GM18858 (cell line): ENCODE data around the gene CNNM1.
A peak's percentile ranks its signal among the peaks of the same experiment; 100 is the strongest.

ENCODE experiments used
- ATAC-seq: cut with Tn5 transposase; IDR thresholded peaks from one replicate; pipeline ENCODE4 v1.9.1; 2021; ENCODE audit not compliant: unreplicated experiment

CNNM1 gene

DNA sequence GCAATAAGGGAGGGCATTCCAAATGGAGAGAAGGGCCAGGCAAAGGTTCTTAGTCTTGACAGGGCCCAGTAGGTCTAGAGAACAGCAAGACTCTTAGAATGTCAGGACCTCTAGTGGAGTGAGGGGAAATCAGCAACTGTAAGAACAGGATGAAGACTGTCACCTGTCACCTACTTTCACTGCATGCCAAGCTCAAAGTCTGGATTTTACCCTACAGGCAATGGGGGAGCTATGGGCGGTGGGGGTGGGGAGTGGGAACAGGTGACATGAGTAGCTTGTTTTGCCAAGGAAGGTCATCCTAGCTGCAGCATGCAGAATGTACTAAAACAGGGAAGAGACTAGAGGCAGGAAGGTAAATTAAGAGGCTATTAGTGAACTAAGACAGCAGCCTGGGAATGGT, 82.9 kb downstream of the CNNM1 start:
- ATAC-seq = no peak

DNA sequence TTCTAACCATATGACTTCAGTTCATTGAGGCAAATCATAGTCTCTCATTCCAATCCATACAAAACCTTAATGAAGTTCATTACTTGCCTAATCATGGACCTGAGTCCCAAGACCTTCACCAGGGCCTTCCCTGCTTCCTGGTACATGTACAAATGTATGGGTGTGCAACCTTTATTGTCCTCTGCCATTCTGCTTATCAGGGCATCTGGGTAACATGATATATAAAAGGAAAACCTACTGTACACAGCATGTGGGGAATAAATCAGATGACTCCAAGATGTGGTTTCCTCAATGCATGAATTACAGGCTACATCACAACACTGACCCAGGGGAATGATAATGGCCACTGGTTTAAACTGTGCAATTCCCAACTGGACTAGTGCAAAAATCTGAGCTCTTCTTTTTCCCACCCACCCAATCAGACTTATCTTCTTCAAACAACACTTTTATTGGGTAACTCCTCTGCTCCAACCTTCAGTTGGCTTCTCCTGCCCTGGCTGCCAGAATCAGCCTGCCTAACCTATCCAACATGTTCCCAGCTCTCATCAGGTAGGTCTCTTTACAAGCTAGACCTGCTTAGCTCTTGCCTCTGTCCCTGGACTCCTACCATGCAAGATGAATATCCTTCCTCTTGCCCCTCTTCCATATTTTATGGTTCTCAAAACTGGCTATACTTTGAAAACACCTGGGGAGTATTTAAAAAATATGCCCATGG, 89.9 kb downstream of the CNNM1 start:
- ATAC-seq = no peak

DNA sequence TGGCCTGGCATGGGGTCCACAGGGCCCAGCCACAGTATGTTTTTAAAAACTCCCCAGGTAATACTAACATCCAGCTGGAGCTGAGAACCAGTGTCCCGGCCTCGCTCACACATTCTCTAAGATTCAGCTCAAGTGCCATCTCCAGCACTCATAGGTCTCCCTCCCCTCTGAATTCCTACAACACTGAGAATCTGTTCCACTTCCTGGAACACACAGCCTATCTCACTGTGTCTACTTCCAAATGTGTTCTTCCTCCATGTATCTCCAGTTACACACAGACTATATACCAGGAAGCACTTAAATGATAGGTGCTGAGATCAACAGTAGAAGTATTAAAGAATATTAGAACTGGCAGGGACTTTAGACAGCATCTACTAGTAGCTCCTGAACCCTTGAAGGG, 90.5 kb downstream of the CNNM1 start:
- no peak for ATAC-seq

DNA sequence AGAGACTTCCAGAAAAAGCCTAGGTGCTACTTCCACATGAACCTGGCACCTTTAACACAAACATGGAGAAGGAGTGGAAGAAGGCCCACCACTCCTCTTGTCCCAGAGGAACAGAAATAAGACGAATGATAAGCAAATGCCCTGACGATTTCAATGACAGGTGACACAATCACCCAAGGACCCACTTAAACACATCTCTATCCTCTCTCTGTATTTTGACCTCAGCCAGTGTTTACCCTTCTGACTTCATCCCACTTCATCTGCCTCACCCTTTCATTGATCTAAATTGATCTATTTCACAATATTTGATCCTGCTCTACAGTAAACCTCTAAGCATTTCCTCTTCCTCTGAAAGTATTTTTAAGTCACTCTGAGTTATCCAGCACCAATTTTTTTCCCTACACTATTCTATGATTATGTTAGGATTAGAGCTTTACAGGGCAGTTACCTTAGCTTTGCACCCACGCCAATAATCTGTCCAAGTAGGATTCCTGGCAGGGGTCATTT, 92.1 kb downstream of the CNNM1 start:
- no peak for ATAC-seq

DNA sequence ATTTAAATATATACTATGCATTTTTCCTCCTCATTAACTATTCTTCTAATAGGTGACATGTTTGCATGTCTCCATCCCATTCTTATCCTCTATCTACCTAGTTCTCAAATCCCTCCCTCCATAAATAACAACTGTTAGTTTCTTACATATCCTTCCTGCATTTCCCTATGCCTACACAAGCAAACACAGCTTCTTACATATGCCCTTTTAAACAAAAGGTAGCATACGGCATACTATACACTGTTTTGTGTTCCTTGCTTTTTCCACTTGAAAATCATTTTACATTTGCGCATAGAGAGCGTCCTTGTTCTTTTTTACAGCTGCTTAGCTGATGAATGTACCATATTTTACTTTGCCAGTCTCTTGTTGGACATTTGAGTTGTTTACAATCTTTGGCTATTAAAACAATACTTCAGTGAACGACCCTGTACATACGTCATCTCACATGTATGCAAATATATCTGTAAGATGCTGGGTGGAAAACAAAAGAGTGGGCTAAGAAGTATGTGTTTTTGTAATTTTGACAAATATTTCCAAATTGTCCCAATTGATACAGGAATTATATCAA, 93.5 kb downstream of the CNNM1 start:
- no peak for ATAC-seq

DNA sequence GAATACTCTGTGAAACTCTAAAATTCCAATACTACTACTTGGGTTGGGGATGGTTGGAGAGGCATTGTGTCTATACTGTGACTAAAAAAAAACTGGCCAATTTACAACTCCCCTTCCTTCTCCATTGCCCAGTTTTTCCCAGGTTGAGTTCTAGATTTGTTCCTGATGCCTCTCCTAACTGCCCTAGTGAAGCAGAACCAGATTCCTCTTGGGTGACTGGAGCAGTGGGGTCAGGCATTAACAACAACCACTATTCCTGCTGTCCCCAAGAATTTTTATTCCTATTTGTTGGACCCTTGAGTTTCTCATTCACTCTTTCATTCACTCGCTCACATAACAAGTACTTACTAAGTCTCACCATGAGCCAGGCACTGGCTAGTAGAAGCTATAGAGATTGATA, 95.5 kb downstream of the CNNM1 start:
- no peak for ATAC-seq

DNA sequence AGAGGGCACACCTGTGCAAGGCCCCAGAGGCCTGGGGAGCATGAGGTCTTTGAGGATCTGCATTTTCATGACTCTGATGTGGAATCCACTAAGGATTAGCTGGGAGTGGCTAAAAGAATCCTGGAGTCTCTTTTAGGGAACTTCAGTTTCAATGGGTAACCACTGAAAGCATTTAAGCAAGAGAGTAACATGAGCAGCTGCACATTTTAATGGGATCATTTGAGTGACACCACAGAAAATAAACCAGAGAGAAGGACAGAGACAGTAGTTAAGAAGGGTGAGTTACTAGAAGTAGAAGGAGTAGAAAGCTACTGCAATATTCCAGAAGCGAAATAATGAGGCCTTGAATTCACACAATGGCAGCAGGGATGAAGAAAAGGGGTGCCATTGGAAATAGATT, 96.0 kb downstream of the CNNM1 start:
- no peak for ATAC-seq

DNA sequence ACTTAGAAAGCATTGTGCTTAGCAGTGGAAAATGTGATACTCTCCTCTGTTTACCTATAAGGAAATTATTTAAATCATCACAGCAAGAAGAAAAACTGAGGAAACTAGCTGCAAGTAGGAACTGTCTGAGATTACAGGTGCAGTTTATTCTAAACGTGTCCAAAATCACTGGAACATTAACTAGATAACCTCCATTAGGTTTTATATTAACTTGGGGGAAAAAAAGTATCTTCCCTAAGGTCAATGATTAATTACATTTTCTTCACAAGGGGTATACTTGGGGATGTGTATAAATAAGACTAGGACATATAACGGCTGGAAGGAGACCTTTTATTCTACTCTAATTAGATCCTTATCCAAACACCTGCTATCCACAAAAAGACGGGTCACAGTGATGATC, 97.5 kb downstream of the CNNM1 start:
- ATAC-seq = no peak

DNA sequence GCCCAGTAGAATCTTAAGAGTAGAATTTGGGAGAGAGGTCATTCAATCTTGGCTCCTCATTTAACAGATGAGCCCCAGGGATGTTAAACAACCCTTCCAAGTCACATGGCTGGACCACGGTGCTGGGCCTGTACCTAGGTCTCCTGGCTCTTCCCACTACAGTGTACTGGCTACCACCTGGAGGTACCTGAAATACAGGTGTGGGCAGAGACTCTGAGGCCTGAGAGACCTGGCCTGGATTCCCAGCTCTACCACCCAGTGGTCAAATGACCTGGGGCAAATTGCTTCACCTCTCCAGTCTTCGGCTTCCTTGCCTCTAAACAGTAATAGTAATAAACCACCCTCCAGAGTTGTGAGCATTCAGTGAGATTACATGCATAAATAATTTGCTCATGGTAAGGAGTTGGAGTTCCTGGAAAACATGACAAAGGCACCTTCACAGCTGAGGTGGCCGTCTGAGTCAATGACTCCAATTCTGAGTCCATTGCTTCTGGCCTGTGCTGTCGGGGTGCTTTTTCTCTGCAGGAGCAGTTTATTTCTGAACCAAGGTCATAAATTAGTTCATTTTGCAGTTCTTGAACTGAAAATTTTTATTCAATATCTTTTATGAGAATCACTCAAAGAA, 98.5 kb downstream of the CNNM1 start:
- no peak for ATAC-seq

DNA sequence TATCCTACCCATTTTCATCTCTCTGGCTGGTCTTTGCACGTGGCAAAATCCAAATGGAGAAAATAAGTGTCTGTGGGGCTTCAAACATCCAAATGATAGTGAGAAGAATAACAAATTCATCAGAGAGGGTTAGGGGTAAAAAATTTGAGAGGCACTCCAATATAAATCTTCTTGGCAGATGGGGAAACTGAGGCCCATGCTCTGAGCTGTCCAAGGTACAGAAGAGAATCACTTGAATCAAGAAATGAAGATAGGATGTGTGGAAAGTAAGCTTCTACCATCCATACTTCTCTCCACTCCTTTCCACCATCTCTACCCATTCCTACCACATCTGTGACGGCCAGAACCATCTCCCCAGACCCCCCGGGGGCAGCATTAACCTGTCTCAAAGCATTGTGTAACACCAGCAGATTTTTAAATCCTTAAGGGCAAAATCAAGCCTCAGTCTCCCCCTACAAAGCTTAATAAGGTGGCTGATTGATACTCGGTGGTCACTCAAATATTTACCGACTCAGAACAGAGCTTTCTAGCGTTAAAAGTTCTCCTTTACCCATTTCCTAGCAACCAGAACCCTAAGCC, 100.5 kb downstream of the CNNM1 start:
- no peak for ATAC-seq

DNA sequence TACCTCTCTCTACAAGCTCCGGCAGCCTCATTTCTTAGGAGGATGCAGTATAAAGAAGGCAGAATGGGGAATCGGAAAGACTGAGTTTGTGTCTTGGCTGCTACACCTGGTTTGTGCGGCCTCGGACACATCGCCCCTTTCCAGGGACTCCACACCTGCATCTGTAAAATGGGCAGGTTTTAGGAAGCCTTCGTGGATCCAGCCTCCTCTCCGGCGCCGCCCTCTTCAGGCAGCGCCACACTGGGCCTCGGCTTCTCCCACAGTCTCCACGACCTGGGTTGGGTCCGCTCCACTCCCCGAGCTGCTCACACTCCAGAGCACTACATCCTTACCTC, 100.9 kb downstream of the CNNM1 start:
- peak; percentile 0 for ATAC-seq

DNA sequence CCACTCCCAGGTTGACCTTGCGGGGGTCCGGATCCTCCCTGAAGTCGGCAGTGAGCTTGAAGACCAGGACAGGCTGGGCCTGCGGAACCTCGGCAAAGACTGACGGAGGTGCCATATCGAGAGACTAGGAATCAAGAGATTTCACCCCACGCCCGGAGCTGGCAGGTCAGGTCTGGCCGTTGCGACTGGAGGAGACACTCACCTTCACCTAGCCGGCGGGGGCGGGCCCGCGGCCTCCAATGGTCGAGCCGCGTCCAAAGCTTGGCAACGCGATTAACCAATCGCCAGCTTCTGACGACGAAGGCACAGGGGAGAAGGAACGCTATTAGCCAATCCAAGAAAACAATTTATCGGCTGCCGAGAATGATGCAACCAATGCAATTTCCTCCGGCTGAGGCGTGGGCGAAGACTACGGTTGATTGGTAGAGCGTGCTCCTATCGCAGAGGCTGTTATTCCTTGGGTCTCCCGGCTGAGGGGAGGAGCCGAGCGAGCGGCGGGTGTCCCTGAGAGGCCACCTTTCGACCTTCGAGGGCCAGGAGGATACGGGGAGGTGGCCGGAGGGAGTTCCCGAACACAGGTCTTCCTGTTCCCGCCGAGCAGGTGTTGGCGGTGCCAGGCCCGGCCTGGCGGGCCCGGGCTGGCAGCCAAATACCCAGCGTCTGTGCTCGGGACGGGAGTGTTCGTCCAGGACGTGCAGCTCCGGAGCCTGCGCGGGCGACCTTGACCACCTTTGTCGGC, 101.5 kb downstream of the CNNM1 start, which contains the start of gene GOT1:
TSS of gene GOT1 (minus strand) at position 174 of the 739 bp plus-strand sequence. CDS start at position 115, 59 bp downstream.
- peak; percentile 95 for ATAC-seq

DNA sequence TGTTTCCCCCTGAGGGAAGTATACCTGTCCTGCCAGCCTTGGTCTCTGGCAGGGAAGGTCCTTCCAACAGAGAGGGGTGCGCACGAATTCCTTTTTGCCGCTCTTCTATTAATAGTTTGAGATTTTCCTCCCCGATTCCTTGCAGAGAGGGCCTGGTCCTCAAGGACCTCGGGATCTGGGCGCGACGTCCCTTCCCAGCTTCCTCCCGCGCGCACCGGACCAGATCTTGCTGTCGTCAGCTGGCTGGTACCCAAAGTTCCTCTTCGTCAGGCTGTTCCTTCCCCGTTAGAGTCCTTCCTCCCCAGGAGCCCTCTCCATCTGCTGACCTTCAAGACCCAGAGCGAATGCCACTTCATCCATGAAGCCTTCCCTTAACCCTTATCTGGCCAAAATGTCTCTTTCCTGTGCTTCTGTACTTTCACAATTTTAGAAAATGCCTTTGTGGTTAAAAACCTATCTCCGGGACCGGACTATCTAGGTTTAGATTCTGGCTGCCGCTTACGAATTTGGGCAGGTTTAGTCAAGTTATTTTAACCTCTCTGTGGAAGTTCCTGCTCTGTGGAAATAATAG, 102.1 kb downstream of the CNNM1 start:
- no peak for ATAC-seq

DNA sequence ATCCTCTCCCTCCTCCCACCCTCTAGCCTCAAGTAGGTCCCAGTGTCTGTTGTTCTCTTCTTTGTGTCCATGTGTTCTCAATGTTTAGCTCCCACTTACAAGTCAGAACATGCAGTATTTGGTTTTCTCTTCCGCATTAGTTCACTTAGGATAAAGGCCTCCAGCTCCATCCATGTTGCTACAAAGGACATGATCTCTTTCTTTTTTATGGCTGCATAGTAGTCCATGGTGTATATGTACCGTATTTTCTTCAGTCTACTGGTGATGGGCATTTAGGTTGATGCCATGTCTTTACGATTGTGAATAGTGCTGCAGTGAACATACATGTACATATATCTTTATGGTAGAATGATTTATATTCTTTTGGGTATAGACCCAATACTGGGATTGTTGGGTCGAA, 102.9 kb downstream of the CNNM1 start:
- ATAC-seq = no peak

DNA sequence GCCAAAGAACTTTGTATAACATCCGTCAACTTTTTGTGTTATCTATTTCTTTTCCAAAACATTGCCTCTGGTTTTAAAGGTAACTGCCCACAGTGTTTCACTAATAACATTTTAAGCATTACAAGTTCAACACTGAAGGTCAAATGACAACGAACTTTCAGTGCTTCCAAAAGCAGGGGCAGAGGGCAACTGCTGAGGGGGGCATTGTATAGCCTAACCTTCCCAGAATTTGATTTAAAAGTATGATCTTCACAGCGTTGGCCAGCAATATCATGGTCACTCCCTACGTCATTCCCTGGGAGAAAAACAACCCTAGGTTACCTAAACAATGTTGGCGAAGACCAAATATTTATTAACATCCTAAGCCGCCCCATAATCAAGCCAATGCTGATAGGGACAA, 103.7 kb downstream of the CNNM1 start:
- ATAC-seq = no peak

DNA sequence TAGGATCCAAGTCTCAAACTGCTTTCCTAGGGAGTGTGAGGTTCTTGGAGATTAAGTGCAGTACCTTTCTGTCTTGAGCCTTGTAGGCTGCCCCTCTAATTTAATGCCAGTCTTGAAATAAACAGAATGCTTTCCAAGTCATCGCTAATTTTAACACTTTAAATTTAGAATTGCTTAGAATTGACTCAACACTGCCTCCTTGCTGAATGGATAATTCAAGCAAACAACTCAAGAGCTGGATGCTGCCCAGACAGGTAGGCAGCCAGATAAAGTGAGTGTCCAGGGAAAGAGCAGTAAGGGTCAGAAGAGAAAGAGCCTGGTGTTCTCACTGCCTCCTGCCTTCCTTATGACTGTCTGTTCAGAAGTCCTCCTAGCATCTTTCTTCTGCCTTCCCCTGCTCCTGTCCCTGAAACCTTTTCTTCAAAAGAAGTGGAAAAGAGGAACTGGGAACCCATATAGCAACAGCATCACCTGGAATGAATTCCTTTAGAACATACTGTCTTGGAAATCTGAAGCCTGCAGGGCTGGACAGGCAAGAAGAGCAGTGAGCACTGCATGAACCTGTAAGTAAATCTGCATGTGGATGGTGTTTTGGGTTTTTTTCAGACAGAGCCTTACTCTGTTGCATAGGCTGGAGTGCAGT, 104.3 kb downstream of the CNNM1 start:
- no peak for ATAC-seq

DNA sequence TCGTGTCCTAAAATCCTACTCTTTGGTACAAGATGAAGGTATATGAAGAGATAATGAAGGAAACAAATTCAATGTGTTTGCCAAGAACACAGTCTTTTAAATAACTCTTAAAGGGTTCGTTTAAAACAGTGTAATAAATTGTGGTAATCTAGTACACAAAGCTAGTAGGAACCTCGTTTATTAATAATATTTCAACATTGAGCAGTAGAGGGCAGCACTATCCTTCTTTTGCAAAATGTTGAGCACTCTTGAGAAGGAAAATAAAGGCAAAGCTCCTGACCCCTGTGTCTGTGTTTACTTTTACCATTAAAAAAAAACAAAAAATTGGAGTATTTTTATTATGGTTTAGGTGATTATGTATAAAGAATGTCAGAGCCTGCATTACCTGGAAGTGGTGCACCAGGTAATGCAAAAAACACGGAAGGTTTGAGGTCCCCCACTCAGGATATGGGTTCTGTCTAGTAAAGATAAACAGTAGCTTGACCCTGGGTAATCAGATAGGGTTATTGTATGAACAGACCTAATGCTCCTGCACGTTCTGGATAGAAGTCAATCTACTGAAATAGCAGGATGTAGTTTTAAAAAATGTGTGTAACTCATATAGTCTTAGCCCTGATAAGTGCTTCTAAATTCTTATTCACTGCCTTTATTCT, 107.0 kb downstream of the CNNM1 start:
- no peak for ATAC-seq

DNA sequence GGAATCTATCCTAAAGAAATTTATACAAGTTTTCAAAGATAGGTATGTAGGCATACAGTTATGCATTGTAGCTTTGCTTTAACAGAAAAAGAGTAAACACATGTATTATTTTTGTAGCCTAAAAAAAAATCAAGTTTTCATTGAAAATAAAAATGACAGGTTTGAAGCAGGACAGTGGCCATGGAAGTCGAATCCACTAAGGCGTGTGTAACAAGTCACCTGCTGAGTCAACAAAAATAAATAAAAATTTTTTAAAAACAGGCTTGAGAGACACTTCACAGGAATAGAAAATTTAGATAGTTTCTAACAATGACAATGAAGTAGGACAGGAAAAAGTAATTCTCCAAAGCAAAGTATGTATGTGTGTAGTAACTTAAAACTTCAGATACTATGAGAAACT, 109.7 kb downstream of the CNNM1 start:
- ATAC-seq = no peak

DNA sequence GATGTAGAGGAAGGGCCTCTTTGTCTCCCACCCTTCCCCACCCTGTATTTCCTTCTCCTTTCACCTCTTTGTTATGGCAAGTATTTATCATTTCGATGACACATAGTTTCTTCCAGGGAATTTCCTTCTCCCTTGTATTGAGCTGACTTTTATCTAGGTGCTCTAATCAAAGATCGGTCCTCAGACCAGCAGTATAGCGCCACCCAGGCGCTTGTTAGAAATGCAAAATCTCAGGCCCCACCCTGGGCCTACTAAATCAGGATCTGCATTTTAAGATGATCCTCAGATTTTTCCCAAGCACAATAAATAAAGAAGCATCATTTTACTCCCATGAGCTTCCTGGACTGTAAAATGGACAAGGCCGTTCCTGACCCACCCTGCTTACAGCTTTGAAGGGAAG, 113.2 kb downstream of the CNNM1 start:
- no peak for ATAC-seq

DNA sequence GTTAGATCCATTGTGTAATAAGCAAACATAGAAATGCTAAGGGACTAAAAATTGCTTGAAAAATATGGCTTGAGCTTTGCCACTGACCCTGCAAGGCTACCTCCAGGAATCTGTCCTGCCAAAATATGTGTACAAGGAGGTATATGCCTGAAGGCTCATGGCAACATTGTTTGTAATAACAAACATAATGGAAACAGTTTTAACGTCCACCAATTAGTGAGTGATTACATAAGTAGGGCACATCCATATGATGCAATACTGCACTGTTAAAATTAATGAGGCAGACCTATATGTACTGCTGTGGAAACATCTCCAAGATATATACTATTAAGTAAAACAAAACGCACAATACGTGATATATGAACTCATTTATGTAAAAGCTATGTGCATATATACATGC, 114.3 kb downstream of the CNNM1 start:
- ATAC-seq = no peak
